Osteoblast (primary cell): ENCODE data around the gene L3MBTL3. TPM values are rescaled to one million over a fixed set of nuclear protein-coding genes. Genes with fewer than 3 reads are reported as not detected.
"Not testable (repeated sequence)": the region's sequence is repeated elsewhere in the genome, so short reads cannot be mapped to it uniquely, and the experiment has no call there.

ENCODE experiments used
- DNase-seq: peaks from one replicate; pipeline ENCODE4 v3.0.0; 2011; ENCODE audit warnings: low spot score, mixed read lengths; ENCODE audit not compliant: insufficient read length; ENCODE audit errors: missing footprints
- H2AFZ ChIP-seq: 2 replicates; pipeline ENCODE4 v1.6.0; 2011; ENCODE audit warnings: mild to moderate bottlenecking, low read length
- H3K27ac ChIP-seq: 2 replicates; pipeline ENCODE4 v1.5.1; 2011; ENCODE audit warnings: mild to moderate bottlenecking, low read depth, low read length, moderate library complexity
- H3K27me3 ChIP-seq: 2 replicates; pipeline ENCODE4 v1.6.0; 2012; ENCODE audit warnings: mild to moderate bottlenecking, control low read depth, inconsistent platforms, low read length, moderate library complexity; ENCODE audit not compliant: insufficient read depth
- H3K36me3 ChIP-seq: 2 replicates; pipeline ENCODE4 v1.5.1; 2011; ENCODE audit warnings: mild to moderate bottlenecking, low read length, control low read depth, moderate library complexity; ENCODE audit not compliant: insufficient read depth
- H3K4me1 ChIP-seq: 2 replicates; pipeline ENCODE4 v1.5.1; 2011; ENCODE audit warnings: mild to moderate bottlenecking, low read length, control low read depth, moderate library complexity; ENCODE audit not compliant: insufficient read depth
- H3K4me2 ChIP-seq: 2 replicates; pipeline ENCODE4 v1.6.0; 2011; ENCODE audit warnings: mild to moderate bottlenecking, low read length; ENCODE audit not compliant: insufficient read depth
- H3K4me3 ChIP-seq: fragments of 200-600 bp; sonication (generic); 3 replicates; pipeline ENCODE4 v1.5.1; 2012; ENCODE audit warnings: mild to moderate bottlenecking, low read length, inconsistent platforms; ENCODE audit not compliant: insufficient read depth
- H3K79me2 ChIP-seq: 2 replicates; pipeline ENCODE4 v1.6.0; 2012; ENCODE audit warnings: mild to moderate bottlenecking, low read length, control low read depth, inconsistent platforms; ENCODE audit not compliant: insufficient read depth
- H3K9me3 ChIP-seq: 2 replicates; pipeline ENCODE4 v1.5.1; 2011; ENCODE audit warnings: low read depth, low read length, control low read depth
- H4K20me1 ChIP-seq: 2 replicates; pipeline ENCODE4 v1.6.0; 2012; ENCODE audit warnings: mild to moderate bottlenecking, low read length, control low read depth; ENCODE audit not compliant: insufficient read depth
- CTCF ChIP-seq: IDR thresholded peaks from 2 replicates; pipeline ENCODE4 v1.5.1; 2011; ENCODE audit warnings: mild to moderate bottlenecking, low read depth, low read length, moderate library complexity; ENCODE audit errors: extremely low read depth
- total RNA-seq: library from RNA; depleted of rRNA; stranded (reverse); fragments of >200 nt; gene quantifications from 2 replicates; pipeline ENCODE4 v1.2.3, GENCODE V29; 2012

The L3MBTL3 gene
- total RNA-seq, 1 donor = 8.7 TPM

DNA sequence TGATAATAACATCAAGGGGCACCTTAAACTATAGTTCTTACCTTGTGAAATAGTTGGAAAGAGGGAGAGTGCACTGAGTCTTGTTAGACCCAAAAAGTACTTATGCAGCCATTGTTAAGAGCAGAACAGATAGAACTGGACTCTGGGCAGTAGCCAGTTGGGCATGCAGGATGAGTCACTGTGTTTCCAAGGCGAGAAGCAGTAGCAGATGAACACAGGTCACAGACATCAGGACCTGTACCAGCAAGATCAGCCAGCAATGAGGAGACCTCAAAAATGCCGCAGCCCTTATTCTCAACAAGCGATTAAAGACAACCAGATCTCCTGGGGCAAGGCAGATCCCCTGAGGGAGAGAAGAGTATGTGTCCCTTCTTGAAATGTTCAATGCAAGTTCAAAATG lies 125.3 kb downstream of the L3MBTL3 start:
- Histone ChIP-seq H3K27me3 (no peaks in the 10 kb centered on the region), H3K79me2 (no peaks in the 10 kb centered on the region), H3K9me3 (no peaks in the 10 kb centered on the region), H2AFZ (no peak overlapping the region), H3K27ac (no peak overlapping the region), H4K20me1 (no peaks in the 10 kb centered on the region), H3K4me2 (no peak overlapping the region), H3K36me3 (no peaks in the 10 kb centered on the region), H3K4me3 (no peak overlapping the region), H3K4me1 (no peaks in the 10 kb centered on the region)
- no peak for DNase-seq
- TF ChIP-seq CTCF = no peak

GRCh38 chr6:130147111-130147510 lies 128.7 kb downstream of the L3MBTL3 start:
- Histone ChIP-seq H3K4me3 (no peak overlapping the region), H3K27ac (no peak overlapping the region), H3K4me1 (no peaks in the 10 kb centered on the region), H3K36me3 (no peaks in the 10 kb centered on the region), H3K79me2 (no peaks in the 10 kb centered on the region), H3K9me3 (no peaks in the 10 kb centered on the region), H3K27me3 (no peaks in the 10 kb centered on the region), H4K20me1 (no peaks in the 10 kb centered on the region), H3K4me2 (no peak overlapping the region), H2AFZ (no peak overlapping the region)
- DNase-seq = no peak
- no peak for TF ChIP-seq CTCF

- Histone ChIP-seq H2AFZ (no peak overlapping the region), H3K4me1 (no peaks in the 10 kb centered on the region), H3K79me2 (no peaks in the 10 kb centered on the region), H3K4me3 (no peak overlapping the region), H3K27ac (no peak overlapping the region), H3K36me3 (no peaks in the 10 kb centered on the region), H3K9me3 (no peaks in the 10 kb centered on the region), H3K4me2 (no peak overlapping the region), H4K20me1 (no peaks in the 10 kb centered on the region), H3K27me3 (no peaks in the 10 kb centered on the region)
- peak; percentile 24 for TF ChIP-seq CTCF
- no peak for DNase-seq
Observed at GRCh38 chr6:130148181-130148580, 129.8 kb downstream of the L3MBTL3 start.

GRCh38 chr6:130149016-130149415 lies 130.6 kb downstream of the L3MBTL3 start:
- H3K4me1 ChIP-seq, H3K9me3 ChIP-seq, H3K4me2 ChIP-seq, H3K27ac ChIP-seq, DNase-seq, H4K20me1 ChIP-seq, H3K36me3 ChIP-seq, H3K4me3 ChIP-seq, H3K27me3 ChIP-seq, H3K79me2 ChIP-seq, H2AFZ ChIP-seq: not testable (repeated sequence)

GRCh38 chr6:130150906-130151305 lies 132.5 kb downstream of the L3MBTL3 start:
- H3K36me3 ChIP-seq = no peaks in the 10 kb centered on the region
- H2AFZ ChIP-seq = no peak overlapping the region
- H3K9me3 ChIP-seq = no peaks in the 10 kb centered on the region
- DNase-seq = no peak
- H3K4me2 ChIP-seq = no peak overlapping the region
- no peak for TF ChIP-seq CTCF
- no peaks in the 10 kb centered on the region for H3K27me3 ChIP-seq
- H3K4me3 ChIP-seq = no peak overlapping the region
- H3K27ac ChIP-seq = no peak overlapping the region
- no peaks in the 10 kb centered on the region for H3K4me1 ChIP-seq
- no peaks in the 10 kb centered on the region for H4K20me1 ChIP-seq
- no peaks in the 10 kb centered on the region for H3K79me2 ChIP-seq
